SK-N-DZ (cell line): ENCODE measurements around the gene SIPA1L3.

Experiments
- DNase-seq: peaks from one replicate; pipeline ENCODE4 v3.0.0-alpha.2; 2015; ENCODE audit warnings: low spot score
- small RNA-seq, 2 experiments: library from RNA; depleted of rRNA; stranded (forward); fragments of <200 nt; gene quantifications; one replicate each; pipeline ENCODE3, GENCODE V24; 2014

SIPA1L3 gene

DNA sequence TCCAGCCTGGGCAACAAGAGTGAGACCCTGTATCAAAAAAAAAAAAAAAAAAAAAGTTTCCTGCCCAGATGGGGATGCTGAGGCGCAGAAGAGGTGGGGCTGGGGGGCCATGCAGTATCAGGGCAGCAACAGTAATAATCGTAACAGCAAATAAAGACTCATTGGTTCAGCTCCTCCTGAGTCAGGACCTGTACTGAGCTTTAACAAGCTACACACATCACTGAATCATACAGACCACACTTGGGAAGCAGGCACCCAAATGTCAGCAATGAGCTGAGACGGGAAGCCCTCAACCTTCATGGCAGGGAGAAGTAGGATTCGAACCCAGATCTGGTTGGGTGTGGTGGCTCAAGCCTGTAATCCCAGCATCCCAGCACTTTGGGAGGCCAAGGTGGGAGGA is 327.6 kb downstream of the SIPA1L3 start:
- no peak for DNase-seq

DNA sequence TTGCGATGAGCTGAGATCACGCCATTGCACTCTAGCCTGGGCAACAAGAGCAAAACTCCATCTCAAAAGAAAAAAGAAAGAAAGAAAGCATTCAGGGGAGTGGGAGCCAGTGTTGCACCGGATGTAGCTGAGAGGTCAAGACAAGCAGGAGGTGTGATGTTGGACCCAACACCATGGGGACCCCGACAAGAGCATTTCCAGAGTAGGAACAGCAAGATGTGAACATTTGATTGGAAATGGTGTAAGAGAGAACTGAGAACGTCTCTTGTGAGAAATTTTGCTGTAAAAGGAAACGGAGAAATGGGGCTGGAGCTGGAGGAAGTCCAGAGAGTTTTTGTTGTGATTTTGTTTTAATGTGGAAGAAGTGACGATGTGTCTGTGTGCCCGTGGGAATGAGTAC is 332.8 kb downstream of the SIPA1L3 start:
- no peak for DNase-seq

DNA sequence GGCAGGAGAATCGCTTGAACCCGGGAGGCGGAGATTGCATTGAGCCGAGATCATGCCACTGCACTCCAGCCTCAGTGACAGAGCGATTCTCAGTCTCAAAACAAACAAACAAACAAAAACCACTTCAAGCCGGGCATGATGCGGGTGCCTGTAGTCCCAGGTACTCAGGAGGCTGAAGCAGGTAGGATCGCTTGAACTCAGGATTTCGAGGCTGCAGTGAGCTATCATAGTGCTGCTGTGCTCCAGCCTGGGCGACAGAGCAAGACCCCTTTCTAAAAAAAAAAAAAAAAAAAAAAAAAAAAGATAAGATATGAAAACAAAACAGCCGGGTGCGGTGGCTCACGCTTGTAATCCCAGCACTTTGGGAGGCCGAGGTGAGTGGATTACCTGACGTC is 336.3 kb downstream of the SIPA1L3 start:
- DNase-seq, result no peak

DNA sequence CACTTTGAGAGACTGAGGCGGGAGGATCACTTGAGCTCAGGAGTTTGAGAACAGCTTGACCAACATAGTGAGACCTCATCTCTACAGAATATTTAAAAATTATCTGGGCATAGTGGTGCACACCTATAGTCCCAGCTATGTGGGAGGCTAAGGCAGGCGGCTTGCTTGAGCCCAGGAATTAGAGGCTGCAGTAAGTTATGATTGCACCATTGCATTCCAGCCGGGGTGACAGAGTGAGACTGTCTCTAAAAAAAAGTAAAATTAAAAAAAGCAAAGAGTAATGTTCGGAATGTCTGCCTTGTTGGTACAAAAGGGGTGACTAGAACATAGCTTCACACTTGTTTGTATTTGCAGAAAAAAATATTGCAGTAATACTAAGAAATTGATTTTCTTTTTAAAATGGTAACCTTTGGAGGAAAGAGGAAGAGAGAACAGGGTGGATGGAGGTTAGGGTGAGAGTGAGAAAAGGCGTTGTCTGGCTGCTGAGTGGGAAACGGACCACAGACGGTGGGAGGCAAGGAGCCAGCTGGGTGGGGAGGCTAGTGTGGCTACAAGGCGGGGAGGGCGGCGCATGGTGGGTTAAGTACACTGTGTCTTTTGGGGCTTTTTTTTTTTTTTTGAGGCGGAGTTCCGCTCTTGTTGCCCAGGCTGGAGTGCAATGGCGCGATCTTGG is 339.0 kb downstream of the SIPA1L3 start:
- no peak for DNase-seq

DNA sequence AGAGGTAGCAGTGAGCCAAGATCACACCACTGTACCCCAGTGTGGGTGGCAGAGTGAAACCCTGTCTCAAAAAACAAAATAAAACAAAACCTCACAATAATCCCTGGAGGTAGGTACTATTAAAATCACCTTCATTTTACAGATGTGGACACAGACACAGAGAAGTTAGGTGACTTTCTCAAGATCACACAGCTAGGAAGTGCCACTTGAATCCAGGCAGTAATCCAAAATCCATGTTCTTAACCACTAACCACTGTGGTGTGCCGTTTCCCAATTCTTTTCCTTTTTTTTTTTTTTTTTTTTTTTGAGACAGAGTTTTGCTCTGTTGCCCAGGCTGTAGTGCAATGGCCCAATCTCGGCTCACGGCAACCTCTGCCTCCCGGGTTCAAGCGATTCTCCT is 340.1 kb downstream of the SIPA1L3 start:
- no peak for DNase-seq

DNA sequence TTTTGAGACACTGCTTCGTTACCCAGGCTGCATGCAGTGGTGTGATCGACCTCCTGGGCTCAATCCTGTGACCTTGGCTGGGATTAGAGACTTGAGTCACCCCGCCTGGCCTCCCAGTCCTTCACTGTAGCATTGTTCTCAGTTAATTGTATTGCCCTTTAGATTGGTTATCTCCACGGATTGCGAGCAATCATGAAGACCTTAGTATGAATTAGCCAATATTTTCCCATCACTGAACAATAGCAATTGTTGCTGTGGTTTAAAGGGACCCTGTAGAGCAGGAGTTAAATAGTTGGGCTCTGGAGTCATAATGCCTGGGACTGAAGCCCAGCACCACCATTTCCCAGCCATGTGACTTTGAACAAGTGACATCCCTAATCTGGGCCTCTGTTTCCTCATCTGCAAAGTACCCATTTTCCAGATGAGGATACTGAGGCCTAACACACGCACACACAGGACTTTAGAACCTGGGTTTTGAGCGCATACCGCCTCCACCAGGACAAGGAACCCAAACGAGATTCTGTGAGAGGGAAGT is 340.8 kb downstream of the SIPA1L3 start:
- no peak for DNase-seq

DNA sequence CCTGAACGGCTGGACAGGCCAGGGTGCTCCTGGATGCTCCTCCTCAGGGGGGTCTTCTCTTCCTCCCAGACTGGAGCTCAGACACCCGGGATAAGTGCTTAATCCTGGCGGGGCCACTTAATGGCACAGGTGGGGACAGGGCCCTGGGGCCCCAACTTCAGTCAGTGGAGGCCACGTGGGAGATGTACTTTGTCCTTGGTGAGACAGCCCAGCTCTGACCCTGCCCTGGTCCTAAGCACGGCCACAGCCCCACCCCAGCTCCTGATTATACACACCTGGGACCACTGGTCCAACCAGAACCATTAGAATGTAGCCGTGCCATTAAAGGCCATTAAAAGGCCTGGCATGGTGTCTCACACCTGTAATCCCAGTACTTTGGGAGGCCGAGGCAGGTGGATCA is 341.4 kb downstream of the SIPA1L3 start:
- no peak for DNase-seq

DNA sequence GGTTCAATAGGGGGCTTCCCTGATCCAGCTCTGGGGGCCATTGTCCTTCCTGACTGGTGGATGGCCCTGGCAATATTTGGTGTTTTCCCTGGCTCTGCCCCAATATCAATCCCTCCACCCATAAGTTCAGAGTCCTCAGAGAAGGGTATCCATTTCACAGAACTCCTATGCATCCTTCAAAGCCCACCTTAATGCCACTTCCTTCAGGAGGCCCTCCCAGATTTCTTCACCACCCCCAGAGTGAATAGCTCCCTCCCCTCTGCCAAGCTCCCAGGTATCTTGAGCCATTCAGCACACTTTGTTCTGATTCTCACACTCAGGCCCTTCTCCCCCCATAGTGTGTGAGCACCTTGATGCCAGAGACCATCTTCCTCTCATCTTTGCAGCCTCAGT is 343.4 kb downstream of the SIPA1L3 start:
- DNase-seq, result no peak

DNA sequence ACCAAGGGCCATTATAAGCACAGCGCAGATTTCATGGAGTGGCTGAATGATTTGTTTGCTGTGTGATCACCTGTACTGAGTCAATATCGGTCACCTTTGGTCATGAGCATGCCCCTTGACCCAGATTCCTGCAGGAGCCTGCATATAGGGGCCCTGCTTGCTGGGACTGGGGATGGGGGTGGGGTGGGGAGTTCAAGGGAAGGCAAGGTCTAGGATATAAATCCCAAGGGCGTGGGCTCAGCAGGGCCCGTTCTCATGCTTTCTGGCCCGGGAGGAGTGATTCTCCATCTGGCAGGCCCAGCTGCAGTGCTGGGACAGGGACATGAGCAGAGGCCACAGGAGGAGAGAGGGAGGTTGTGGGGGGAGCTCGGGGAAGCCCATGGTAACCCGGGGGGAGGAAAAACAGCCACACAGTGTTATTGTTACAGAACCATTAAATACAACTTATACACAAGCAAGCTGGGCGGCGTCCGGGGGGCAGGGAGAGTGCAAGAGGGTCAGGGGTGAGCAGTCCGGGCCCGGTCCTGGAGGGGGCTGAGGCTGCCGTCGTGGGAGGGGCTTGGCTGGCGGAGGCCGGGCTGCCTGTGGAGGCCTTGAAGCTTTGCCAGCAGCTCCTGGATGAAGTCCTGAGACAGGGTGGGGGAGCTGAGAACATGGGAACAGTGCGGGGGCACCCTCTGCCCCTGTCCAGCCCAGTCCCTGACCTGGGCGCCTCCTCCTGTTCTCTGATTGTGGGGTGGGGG is 344.0 kb downstream of the SIPA1L3 start:
- no peak for DNase-seq

DNA sequence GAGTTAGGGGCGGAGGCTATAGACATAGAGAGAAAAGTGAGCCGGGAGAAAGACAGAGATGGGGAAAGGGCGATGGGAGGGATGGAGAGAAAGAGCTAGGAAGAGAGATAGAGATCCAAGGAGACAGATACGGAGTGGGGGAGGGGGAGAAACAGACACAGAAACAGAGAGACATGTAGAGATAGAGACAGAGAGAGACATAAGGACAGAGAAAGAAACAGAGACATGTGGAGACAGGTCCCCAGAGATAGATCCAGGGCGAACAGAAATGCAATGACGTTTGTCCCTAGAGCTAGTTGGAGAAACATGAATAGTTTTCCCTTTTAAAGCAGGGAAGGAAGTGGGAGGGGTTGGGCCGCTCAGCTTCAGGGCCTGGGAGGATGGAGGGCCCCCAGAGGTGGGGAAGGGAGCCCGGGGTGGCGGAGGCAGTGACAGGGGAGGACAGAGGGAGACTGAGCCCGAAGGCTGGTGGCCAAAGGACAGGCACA is 344.6 kb downstream of the SIPA1L3 start:
- DNase-seq, result no peak

DNA sequence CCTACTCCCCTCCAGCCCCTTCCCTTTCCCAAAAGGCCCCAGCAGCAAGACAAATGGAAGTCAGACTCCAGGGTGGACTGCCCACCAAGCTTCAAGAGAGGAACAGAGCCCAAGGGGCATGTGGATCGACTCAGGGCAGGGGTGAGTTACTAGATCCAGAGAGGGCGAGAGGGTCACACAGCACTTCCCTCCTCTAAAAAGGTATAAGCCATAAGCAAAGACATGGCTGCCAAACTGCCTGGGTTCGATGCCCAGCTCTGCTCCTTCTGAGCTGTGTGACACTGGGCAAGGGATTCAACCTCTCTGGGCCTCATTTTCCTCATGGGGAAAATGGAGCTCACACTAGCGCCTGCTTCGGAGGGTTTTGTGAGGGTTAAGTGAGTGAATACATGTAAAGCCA is 345.4 kb downstream of the SIPA1L3 start:
- DNase-seq, result no peak

DNA sequence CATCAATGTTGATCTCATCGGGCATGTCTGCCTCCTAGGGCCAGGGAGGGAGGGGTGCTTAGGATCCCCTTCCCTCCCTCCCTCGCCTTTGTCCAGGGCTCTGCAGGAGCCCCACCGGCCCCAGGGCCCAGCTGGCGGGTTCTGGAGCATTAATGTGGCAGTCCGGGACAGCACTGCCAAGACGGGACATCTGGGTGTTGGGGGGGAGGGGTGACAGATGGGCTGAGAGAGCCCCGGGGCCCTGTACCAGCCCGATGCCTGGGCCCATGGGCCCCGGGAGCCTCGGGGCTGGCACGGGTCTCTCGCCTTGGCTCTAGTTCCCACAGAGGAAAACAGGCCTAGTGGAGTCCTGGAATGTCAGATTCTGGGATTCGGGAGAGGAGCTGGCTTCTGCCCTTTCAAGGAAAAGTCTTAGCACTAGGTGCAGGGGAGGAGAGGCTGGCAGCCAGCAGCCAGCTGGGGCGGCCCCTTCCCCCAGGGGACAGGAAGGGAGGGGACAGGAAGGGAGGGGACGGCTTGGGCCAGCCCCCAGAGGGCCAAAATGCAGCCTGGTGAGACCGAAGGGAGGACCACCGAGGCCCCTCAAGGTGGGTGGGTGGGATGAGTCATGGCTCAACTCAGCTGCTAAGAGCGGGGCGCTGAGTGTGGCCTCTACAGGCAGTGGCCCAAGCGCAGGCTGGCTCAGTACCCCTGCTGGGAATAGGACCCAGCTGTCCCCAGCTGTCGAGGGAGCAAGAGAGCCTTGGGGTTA is 346.1 kb downstream of the SIPA1L3 start:
- DNase-seq, result no peak

DNA sequence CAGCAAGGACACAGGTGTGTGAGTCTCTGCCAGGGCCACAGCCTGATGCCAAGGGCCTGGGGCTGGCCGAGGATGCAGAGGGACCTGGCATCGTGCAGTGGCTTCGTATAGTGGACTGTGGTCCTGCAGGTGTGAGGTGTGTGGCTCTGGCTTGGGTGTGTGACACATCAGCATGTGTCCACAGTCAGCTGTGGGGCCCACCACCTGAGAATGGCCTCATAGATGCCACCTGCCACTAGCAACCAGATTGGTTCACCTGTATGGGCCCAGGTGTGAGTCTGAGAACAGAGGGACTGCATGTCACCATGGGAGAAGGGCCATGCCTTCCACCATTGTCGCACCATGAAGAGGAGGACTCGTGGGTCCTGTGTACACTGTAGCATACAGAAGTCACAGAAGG is 346.8 kb downstream of the SIPA1L3 start:
- DNase-seq, result no peak

DNA sequence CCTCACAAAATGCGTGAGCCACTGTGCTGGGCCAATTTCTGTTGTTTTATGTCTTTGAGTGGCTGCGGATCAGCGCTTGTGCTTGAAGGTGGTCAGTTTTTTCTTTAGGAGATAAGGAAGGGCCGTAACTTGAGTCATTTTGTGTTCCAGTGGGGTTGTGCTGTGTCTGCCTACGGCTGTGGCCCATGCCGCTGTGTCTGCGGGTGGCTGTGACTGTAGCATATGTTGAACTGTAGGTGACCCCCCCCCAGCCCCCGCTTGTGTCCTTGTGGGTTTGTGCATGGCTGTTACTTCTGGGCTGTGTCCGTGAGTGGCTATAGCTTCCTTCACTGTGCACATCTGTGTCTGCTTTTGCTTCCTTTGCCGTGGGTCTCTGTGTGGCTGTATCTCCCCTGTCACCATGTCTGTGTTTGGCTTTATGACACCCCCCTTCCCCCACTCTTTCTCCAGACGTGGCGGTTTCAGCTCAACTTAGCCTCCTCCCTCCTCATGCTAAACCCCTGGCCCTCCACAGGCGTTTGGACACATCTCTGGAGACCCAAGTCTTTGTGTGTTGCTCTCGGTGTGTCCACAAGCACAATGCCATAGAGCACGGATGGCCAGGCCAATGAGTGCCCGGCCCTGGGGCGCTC is 348.5 kb downstream of the SIPA1L3 start:
- peak; percentile 39 for DNase-seq

Small RNA genes lying within 50 kb of the gene (small RNA-seq; reads per million reads assigned to genes)
- gene RN7SL663P, result 0 to 0.27 reads per million in 2 experiments
